Epithelial cell of esophagus (primary cell): ENCODE results near the gene CACNA2D4.

Experiments used
- DNase-seq: peaks from one replicate; pipeline ENCODE4 v3.0.0; 2010; ENCODE audit warnings: low read depth
- H3K4me3 ChIP-seq: 2 replicates; pipeline ENCODE4 v1.5.1; 2011; ENCODE audit warnings: mild to moderate bottlenecking, low read length, control low read depth
- CTCF ChIP-seq: IDR thresholded peaks from 2 replicates; pipeline ENCODE4 v1.5.1; 2011; ENCODE audit warnings: low read depth, mild to moderate bottlenecking, low read length, control low read depth, inconsistent platforms; ENCODE audit not compliant: insufficient read depth; ENCODE audit errors: missing control alignments

The CACNA2D4 gene

GRCh38 chr12:1877169-1877878 lies 41.1 kb downstream of the CACNA2D4 start:
- no peak overlapping the region for H3K4me3 ChIP-seq
- TF ChIP-seq CTCF: no peak
- no peak for DNase-seq

- no peak for TF ChIP-seq CTCF
- DNase-seq: no peak
- H3K4me3 ChIP-seq: no peak overlapping the region
These were observed 42.4 kb downstream of the CACNA2D4 start for GRCh38 chr12:1876086-1876485.

GRCh38 chr12:1875608-1876007 lies 42.8 kb downstream of the CACNA2D4 start:
- no peak overlapping the region for H3K4me3 ChIP-seq
- TF ChIP-seq CTCF: no peak
- DNase-seq: no peak

- no peak for DNase-seq
- H3K4me3 ChIP-seq: no peak overlapping the region
- TF ChIP-seq CTCF: no peak
These were observed 44.6 kb downstream of the CACNA2D4 start for GRCh38 chr12:1873531-1874510.

- DNase-seq: no peak
- H3K4me3 ChIP-seq: no peak overlapping the region
- no peak for TF ChIP-seq CTCF
These were observed 46.0 kb downstream of the CACNA2D4 start for GRCh38 chr12:1872448-1872847.

- no peak for DNase-seq
- no peak for TF ChIP-seq CTCF
These were observed 46.5 kb downstream of the CACNA2D4 start for GRCh38 chr12:1872001-1872400.

More at GRCh38 chr12:1872001-1872400, 46.5 kb downstream of the CACNA2D4 start:
- no peak overlapping the region for H3K4me3 ChIP-seq
